Right ventricle myocardium inferior (tissue), 1 donor: ENCODE measurements around the gene ZNF532. TPM values are rescaled to one million over a fixed set of nuclear protein-coding genes. Genes with fewer than 3 reads are reported as not detected.

Experiments used
- ATAC-seq: fragments of 200-7000 bp; cut with Tn5 transposase; one replicate; pipeline ENCODE4 v1.9.1; 2020; ENCODE audit warnings: mild to moderate bottlenecking, moderate library complexity
- DNase-seq: peaks from one replicate; pipeline ENCODE4 v3.0.0; 2021; ENCODE audit errors: missing footprints
- intact Hi-C: fragments of 100-400 bp; cut with DNase I; formaldehyde crosslinking; loops from one replicate; pipeline ENCODE4 v1.11.0; 2022
- total RNA-seq: library from RNA; stranded (reverse); fragmentation: NEBNext Ultra II Directional; extraction: Animal tissue kit (Norgen Biotek cat#: 25700); gene quantifications from one replicate; pipeline ENCODE4 v1.2.1, GENCODE V29; 2021
- donor health status: DM: no; HTN: yes; CAD: no; lungs with severe emphysema.

Gene ZNF532
- total RNA-seq, 1 donor from 2014 or later, result 64.1 TPM

DNA sequence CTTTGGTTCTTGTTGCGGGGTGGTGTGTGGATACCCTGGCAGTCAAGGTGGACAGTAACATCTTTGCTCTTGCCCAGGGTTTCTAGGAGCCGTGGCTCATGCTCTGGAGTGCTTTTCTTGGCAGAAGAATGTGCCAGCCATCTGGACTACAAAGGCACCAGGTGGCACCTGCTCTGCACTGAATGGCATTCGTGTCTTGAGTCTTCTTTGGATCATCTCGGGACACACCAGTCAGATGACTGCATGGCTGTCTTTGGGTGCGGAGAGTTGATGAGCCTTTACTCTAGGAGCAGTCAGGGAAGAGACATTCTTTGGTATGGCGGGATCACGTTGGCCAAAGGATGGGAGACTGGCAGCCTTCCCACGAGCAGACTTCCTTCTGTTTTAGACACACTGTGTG lies 170.9 kb downstream of the ZNF532 start:
- no peak for DNase-seq
- ATAC-seq, result no peak
- intact Hi-C loops, result no loop called here

Other genes with a start within 250 kb of the ZNF532 start
- gene ALPK2, start 235.8 kb upstream of the ZNF532 start, total RNA-seq, result 243 TPM
- 11.8 TPM for gene MALT1, start 193.4 kb upstream of the ZNF532 start, total RNA-seq